Type B pancreatic cell (in vitro differentiated cells): ENCODE measurements around the gene ABTB2. TPM values are rescaled to one million over a fixed set of nuclear protein-coding genes. Genes with fewer than 3 reads are reported as not detected.

Experiments
- DNase-seq: peaks from one replicate; pipeline ENCODE4 v3.0.0; 2021; ENCODE audit warnings: mixed read lengths; ENCODE audit not compliant: unreplicated experiment; ENCODE audit errors: extremely low spot score
- H3K27ac Mint-ChIP-seq: 2 replicates; pipeline ENCODE4 v1.8.0; 2021; ENCODE audit warnings: mild to moderate bottlenecking, mixed read lengths
- H3K27me3 Mint-ChIP-seq: 2 replicates; pipeline ENCODE4 v1.8.0; 2021; ENCODE audit warnings: mixed read lengths
- H3K36me3 Mint-ChIP-seq: 2 replicates; pipeline ENCODE4 v1.8.0; 2021; ENCODE audit warnings: mixed read lengths
- H3K4me1 Mint-ChIP-seq: one replicate; pipeline ENCODE4 v1.8.0; 2021; ENCODE audit warnings: mixed read lengths; ENCODE audit not compliant: unreplicated experiment
- H3K4me3 Mint-ChIP-seq: 2 replicates; pipeline ENCODE4 v1.8.0; 2021; ENCODE audit warnings: mild to moderate bottlenecking, mixed read lengths
- H3K9me3 Mint-ChIP-seq: 2 replicates; pipeline ENCODE4 v1.8.0; 2021; ENCODE audit warnings: mixed read lengths
- total RNA-seq: library from RNA; stranded (reverse); gene quantifications from 2 replicates; pipeline ENCODE4 v1.2.1, GENCODE V29; 2021; ENCODE audit warnings: low replicate concordance
- TF ChIP-seq, protein P1 (sequence below): fragments of 200-600 bp; sonication (generic); conservative IDR thresholded peaks from 2 replicates; pipeline ENCODE4 v1.5.0; 2021; ENCODE audit warnings: antibody characterized with exemption, mild to moderate bottlenecking

Gene ABTB2
- total RNA-seq, 1 donor from 2014 or later = 13.5 TPM

DNA sequence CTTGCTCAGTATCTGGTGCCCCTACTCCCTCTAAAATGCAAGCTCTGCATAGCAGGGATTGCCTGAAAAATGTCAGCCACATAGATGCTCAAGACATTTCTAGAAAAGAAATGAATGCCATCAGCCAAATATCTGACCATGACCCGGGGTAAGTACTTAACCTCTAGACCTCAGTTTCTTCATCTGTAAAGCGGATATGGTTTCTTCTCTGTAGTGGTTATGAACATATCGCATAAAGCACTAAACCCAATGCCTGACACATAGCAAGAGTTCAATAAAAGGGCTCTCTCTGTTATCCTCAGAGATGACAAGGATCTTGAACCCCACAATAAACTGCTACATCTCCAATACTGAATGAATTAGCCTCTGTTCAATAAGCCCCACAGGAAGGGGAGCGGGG lies 122.6 kb downstream of the ABTB2 start:
- TF ChIP-seq, protein P1, sequence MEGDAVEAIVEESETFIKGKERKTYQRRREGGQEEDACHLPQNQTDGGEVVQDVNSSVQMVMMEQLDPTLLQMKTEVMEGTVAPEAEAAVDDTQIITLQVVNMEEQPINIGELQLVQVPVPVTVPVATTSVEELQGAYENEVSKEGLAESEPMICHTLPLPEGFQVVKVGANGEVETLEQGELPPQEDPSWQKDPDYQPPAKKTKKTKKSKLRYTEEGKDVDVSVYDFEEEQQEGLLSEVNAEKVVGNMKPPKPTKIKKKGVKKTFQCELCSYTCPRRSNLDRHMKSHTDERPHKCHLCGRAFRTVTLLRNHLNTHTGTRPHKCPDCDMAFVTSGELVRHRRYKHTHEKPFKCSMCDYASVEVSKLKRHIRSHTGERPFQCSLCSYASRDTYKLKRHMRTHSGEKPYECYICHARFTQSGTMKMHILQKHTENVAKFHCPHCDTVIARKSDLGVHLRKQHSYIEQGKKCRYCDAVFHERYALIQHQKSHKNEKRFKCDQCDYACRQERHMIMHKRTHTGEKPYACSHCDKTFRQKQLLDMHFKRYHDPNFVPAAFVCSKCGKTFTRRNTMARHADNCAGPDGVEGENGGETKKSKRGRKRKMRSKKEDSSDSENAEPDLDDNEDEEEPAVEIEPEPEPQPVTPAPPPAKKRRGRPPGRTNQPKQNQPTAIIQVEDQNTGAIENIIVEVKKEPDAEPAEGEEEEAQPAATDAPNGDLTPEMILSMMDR = no peak
- DNase-seq = no peak
- H3K9me3 Mint-ChIP-seq = peaks cover 4% of the 10 kb centered on the region
- no peak overlapping the region for H3K4me3 Mint-ChIP-seq
- H3K27ac Mint-ChIP-seq = no peak overlapping the region
- H3K4me1 Mint-ChIP-seq = peaks cover 27% of the 10 kb centered on the region
- H3K36me3 Mint-ChIP-seq = peaks cover 3% of the 10 kb centered on the region
- H3K27me3 Mint-ChIP-seq = no peaks in the 10 kb centered on the region

DNA sequence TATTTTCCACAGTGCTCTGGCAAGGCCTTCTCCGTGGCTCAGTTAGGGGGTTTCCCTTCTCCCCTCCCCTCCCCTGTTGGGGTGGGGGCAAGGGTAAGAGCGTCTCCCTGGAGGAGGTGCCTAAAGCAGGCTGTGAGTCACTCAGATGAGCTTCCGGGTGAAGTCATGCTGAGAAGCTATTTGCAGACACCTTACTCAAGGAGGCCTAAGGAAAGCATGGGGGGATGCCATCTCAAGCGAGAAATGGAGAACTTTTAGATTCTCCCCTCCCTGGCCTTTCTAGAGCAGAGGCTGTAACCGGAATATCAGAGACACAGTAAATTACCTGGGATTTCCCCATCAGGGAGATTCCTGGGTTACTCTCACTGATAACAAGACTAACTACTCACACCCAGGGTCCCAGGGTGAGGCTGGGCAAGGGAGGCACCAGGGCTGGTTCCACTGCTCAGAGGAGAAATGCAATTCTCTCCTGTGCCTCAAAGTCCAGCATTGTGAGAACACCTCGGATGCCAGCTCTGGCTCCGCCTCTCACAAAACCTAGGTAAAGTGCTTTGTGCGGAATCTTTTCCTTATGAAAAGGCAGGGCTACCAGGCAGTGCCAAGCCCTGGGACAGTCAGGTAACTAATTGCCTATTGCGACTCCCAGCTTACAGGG lies 123.6 kb downstream of the ABTB2 start:
- Mint-ChIP-seq H3K9me3 (peaks cover 4% of the 10 kb centered on the region), H3K27me3 (no peaks in the 10 kb centered on the region), H3K4me3 (no peak overlapping the region), H3K4me1 (peaks cover 21% of the 10 kb centered on the region), H3K27ac (peak overlapping the region; percentile 65), H3K36me3 (peaks cover 3% of the 10 kb centered on the region)
- TF ChIP-seq, protein P1 = no peak
- DNase-seq = no peak

DNA sequence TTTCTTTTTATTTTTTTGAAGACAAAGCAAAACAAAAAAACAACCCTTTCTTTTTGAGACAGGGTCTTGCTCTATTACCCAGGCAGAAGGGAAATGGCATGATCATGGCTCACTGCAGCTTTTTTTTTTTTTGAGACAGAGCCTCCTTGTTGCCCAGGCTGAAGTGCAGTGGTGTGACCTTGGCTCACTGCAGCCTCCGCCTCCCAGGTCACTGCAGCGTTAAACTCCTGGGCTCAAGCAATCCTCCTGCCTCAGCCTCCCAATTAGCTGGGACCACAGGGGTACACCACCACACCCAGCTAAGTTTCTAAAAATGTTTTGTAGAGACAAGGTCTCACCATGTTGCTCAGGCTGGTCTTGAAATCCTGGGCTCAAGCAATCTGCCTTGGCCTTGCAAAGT lies 124.6 kb downstream of the ABTB2 start:
- Mint-ChIP-seq H3K4me3 (no peak overlapping the region), H3K9me3 (peaks cover 4% of the 10 kb centered on the region), H3K4me1 (peaks cover 21% of the 10 kb centered on the region), H3K27ac (no peak overlapping the region), H3K36me3 (peaks cover 3% of the 10 kb centered on the region), H3K27me3 (no peaks in the 10 kb centered on the region)
- DNase-seq = no peak
- TF ChIP-seq, protein P1 = no peak

DNA sequence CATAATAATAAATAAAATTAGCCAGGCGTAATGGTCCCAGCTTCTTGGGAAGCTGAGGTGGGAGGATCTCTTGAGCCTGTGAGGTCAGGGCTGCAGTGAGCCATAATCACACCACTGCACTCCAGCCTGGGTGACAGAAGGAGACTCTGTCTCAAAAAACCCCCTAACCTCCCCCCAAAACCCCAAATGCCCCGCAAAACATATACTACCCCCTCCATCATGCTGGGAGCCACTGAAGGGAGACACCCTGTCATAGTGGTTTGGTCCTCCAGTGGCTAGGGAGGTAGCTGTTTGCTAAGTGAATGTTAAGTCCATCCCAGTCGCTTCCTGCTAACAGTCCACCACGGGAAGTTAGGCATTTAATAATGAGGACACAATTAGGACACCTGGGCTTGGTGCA lies 125.0 kb downstream of the ABTB2 start:
- TF ChIP-seq, protein P1 = no peak
- no peak overlapping the region for H3K4me3 Mint-ChIP-seq
- H3K27ac Mint-ChIP-seq = no peak overlapping the region
- DNase-seq = no peak
- H3K36me3 Mint-ChIP-seq = peaks cover 3% of the 10 kb centered on the region
- H3K4me1 Mint-ChIP-seq = peaks cover 21% of the 10 kb centered on the region
- H3K9me3 Mint-ChIP-seq = peaks cover 4% of the 10 kb centered on the region
- no peaks in the 10 kb centered on the region for H3K27me3 Mint-ChIP-seq

DNA sequence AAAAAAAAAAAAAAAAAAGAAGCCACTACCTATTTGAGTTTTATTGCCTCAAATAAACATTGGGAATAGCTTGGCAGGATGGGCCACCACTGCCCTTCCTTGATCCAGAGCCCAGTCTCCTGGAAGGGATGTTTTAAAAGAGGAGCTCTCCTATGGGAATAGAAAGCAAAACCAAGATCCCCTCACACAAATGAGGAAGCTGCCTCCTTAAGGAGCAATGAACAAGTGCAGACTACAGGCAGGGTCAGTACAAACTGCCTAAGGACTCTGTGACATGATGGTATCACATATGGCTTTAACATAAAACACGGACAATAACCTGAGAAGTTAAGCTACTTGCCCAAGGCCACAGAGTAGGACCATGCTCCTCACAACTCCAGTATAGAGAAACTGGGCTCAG lies 131.6 kb downstream of the ABTB2 start:
- TF ChIP-seq, protein P1 = no peak
- no peak for DNase-seq
- Mint-ChIP-seq H3K4me1 (peaks cover 21% of the 10 kb centered on the region), H3K36me3 (no peaks in the 10 kb centered on the region), H3K9me3 (no peaks in the 10 kb centered on the region), H3K27me3 (peaks cover 8% of the 10 kb centered on the region), H3K4me3 (no peak overlapping the region), H3K27ac (no peak overlapping the region)
